ENCODE results near the gene SLFN11.
"Not testable (repeated sequence)": the region's sequence is repeated elsewhere in the genome, so short reads cannot be mapped to it uniquely, and the experiment has no call there.

SLFN11 gene

GRCh38 chr17:35312790-35313711 is 60.4 kb downstream of the SLFN11 start:
- Histone ChIP-seq H3K27ac (ENCODE audit: low read depth, low read length) (peak overlapping the region; percentile 63), H3K9ac (ENCODE audit: low read length in 5 of 5) (peak overlapping the region in 3 of 5 donors; percentile 59 to 77 (median 67)), H3K4me3 (ENCODE audit: low read depth in 1 of 5, low read length in 5 of 5) (peak overlapping the region; percentile 45 to 70 (median 70))

GRCh38 chr17:35312346-35312745 is 61.1 kb downstream of the SLFN11 start:
- Histone ChIP-seq H3K9me3 (ENCODE audit: control insufficient read depth in 5 of 5, low read length in 5 of 5) (peaks cover 0 to 3% (median 0%) of the 10 kb centered on the region in 5 donors), H3K27ac (ENCODE audit: low read depth, low read length) (no peak overlapping the region), H3K9ac (ENCODE audit: low read length in 5 of 5) (no peak overlapping the region), H3K4me3 (ENCODE audit: low read depth in 1 of 5, low read length in 5 of 5) (no peak overlapping the region), H3K27me3 (ENCODE audit: control insufficient read depth in 5 of 5, insufficient read depth in 4 of 5, low read length in 5 of 5) (peaks cover 0 to 11% (median 4%) of the 10 kb centered on the region in 5 donors), H3K4me1 (ENCODE audit: control insufficient read depth in 5 of 5, insufficient read depth in 5 of 5, low read length in 5 of 5) (peaks cover 3 to 26% (median 24%) of the 10 kb centered on the region in 5 donors), H3K36me3 (ENCODE audit: control insufficient read depth in 5 of 5, insufficient read depth in 5 of 5, low read length in 5 of 5) (no peaks in the 10 kb centered on the region)

More at GRCh38 chr17:35312790-35313711, 60.4 kb downstream of the SLFN11 start:
- peaks cover 0 to 11% (median 4%) of the 10 kb centered on the region in 5 donors for H3K27me3 ChIP-seq (ENCODE audit: control insufficient read depth in 5 of 5, insufficient read depth in 4 of 5, low read length in 5 of 5)
- peaks cover 0 to 3% (median 0%) of the 10 kb centered on the region in 5 donors for H3K9me3 ChIP-seq (ENCODE audit: control insufficient read depth in 5 of 5, low read length in 5 of 5)
- H3K4me1 ChIP-seq (ENCODE audit: control insufficient read depth in 5 of 5, insufficient read depth in 5 of 5, low read length in 5 of 5), result peaks cover 3 to 26% (median 24%) of the 10 kb centered on the region in 5 donors
- no peaks in the 10 kb centered on the region for H3K36me3 ChIP-seq (ENCODE audit: control insufficient read depth in 5 of 5, insufficient read depth in 5 of 5, low read length in 5 of 5)

DNA sequence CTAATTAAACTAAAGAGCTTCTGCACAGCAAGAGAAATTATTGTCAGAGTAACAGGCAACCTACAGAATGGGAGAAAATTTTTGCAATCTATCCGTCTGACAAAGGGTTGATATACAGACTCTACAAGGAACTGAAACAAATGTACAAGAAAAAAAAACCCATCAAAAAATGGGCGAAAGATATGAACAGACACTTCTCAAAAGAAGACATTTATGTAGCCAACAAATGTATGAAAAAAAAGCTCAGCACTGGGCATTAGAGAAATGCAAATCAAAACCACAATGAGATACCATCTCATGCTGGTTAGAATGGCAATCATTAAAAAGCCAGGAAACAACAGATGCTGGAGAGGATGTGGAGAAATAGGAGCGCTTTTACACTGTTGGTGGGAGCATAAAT is 64.1 kb downstream of the SLFN11 start:
- H3K36me3 ChIP-seq (ENCODE audit: control insufficient read depth in 5 of 5, insufficient read depth in 5 of 5, low read length in 5 of 5); H3K9ac ChIP-seq (ENCODE audit: low read length in 5 of 5); H3K27ac ChIP-seq (ENCODE audit: low read depth, low read length); H3K9me3 ChIP-seq (ENCODE audit: control insufficient read depth in 5 of 5, low read length in 5 of 5); H3K4me3 ChIP-seq (ENCODE audit: low read depth in 1 of 5, low read length in 5 of 5): not testable (repeated sequence)
- peaks cover 3 to 17% (median 16%) of the 10 kb centered on the region in 5 donors for H3K4me1 ChIP-seq (ENCODE audit: control insufficient read depth in 5 of 5, insufficient read depth in 5 of 5, low read length in 5 of 5)
- H3K27me3 ChIP-seq (ENCODE audit: control insufficient read depth in 5 of 5, insufficient read depth in 4 of 5, low read length in 5 of 5), result peaks cover 0 to 11% (median 4%) of the 10 kb centered on the region in 5 donors
